SK-N-SH treated with all-trans-retinoic acid at 6 μM for 48 hours (cell line): ENCODE results near the gene DPP7.

Experiments used
- CSDC2 ChIP-seq: fragments of 250-450 bp; sonication (Bioruptor Pico); IDR thresholded peaks from 2 replicates; pipeline ENCODE4 v1.5.0; 2020; ENCODE audit warnings: mild to moderate bottlenecking, moderate library complexity
- OSR1 ChIP-seq: fragments of 250-450 bp; sonication (Bioruptor Pico); IDR thresholded peaks from 2 replicates; pipeline ENCODE4 v1.8.0; 2022; ENCODE audit warnings: moderate library complexity, mild to moderate bottlenecking, inconsistent platforms
- RARB ChIP-seq: fragments of 250-450 bp; sonication (Bioruptor Pico); IDR thresholded peaks from 2 replicates; pipeline ENCODE4 v1.8.0; 2021; ENCODE audit warnings: mild to moderate bottlenecking, moderate library complexity
- ZFP3 ChIP-seq: fragments of 250-450 bp; sonication (Bioruptor Pico); IDR thresholded peaks from 2 replicates; pipeline ENCODE4 v1.5.0; 2020; ENCODE audit warnings: mild to moderate bottlenecking, moderate library complexity
- ZNF565 ChIP-seq: fragments of 450-650 bp; formaldehyde crosslinking; conservative IDR thresholded peaks from 2 replicates; pipeline ENCODE4 v1.5.0; 2020; ENCODE audit warnings: low read depth, mild to moderate bottlenecking, moderate library complexity
- ZNF70 ChIP-seq: fragments of 450-650 bp; formaldehyde crosslinking; IDR thresholded peaks from 2 replicates; pipeline ENCODE4 v1.5.0; 2020; ENCODE audit warnings: mild to moderate bottlenecking, moderate library complexity
- ZNF8 ChIP-seq: fragments of 450-650 bp; formaldehyde crosslinking; IDR thresholded peaks from 2 replicates; pipeline ENCODE4 v1.5.0; 2020; ENCODE audit warnings: mild to moderate bottlenecking, moderate library complexity
- TF ChIP-seq, protein P1 (sequence below): fragments of 250-450 bp; sonication (Bioruptor Pico); IDR thresholded peaks from 2 replicates; pipeline ENCODE4 v1.8.0; 2020; ENCODE audit warnings: mild to moderate bottlenecking, moderate library complexity, borderline replicate concordance
- TF ChIP-seq, protein P2 (sequence below): fragments of 250-450 bp; sonication (Bioruptor Pico); IDR thresholded peaks from 2 replicates; pipeline ENCODE4 v1.8.0; 2021; ENCODE audit warnings: low read depth, mild to moderate bottlenecking, moderate library complexity, borderline replicate concordance

DNA sequence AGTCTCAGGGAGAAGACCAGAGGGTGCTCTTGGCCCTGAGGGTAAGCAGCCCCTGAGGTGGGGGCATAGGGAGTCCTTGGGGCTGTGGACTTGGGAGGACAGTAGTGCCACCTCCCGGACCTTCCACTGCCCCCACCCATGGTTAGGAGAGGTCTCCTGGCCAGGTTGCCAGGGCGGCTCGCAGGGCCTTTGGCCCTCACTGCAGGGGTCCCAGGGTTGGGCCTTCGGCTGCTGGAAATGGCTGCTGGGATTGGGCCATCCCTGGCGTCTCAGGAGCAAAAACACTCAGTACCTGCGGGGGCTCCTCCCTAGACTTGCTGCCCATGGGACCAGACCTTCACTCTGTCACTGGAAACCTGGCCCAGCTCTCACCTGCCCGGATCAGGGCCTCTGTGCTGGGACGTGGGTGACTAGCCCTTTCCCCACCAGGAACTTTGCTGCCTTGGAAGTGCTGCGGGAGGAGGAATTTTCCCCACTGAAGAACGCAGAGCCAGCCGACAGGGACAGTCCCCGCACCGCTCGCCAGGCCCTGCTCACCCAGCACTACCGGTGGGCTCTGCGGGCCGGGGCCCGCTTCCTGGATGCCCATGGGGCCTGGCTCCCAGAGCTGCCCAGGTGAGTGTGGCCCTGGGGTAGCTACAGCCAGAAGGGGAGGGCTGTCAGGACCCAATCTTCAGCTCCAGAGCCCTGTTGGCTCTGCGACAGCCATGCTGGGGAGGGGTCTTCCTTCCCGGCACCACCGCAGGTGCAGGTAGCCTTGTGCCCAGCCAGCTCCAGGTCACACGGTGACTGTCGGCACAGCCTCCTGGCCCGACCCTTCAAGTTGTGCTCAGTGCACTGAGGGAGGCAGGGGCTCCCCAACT, 34.0 kb downstream of the DPP7 start:
- TF ChIP-seq ZNF8 (CRISPR knock-in tag) (no peak), CSDC2 (CRISPR knock-in tag) (no peak), ZNF70 (CRISPR knock-in tag) (no peak), ZNF565 (CRISPR knock-in tag) (no peak), OSR1 (no peak), RARB (CRISPR knock-in tag) (no peak), ZFP3 (CRISPR knock-in tag) (no peak)
- TF ChIP-seq, protein P1, sequence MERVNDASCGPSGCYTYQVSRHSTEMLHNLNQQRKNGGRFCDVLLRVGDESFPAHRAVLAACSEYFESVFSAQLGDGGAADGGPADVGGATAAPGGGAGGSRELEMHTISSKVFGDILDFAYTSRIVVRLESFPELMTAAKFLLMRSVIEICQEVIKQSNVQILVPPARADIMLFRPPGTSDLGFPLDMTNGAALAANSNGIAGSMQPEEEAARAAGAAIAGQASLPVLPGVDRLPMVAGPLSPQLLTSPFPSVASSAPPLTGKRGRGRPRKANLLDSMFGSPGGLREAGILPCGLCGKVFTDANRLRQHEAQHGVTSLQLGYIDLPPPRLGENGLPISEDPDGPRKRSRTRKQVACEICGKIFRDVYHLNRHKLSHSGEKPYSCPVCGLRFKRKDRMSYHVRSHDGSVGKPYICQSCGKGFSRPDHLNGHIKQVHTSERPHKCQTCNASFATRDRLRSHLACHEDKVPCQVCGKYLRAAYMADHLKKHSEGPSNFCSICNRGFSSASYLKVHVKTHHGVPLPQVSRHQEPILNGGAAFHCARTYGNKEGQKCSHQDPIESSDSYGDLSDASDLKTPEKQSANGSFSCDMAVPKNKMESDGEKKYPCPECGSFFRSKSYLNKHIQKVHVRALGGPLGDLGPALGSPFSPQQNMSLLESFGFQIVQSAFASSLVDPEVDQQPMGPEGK (CRISPR knock-in tag), result no peak
- TF ChIP-seq, protein P2, sequence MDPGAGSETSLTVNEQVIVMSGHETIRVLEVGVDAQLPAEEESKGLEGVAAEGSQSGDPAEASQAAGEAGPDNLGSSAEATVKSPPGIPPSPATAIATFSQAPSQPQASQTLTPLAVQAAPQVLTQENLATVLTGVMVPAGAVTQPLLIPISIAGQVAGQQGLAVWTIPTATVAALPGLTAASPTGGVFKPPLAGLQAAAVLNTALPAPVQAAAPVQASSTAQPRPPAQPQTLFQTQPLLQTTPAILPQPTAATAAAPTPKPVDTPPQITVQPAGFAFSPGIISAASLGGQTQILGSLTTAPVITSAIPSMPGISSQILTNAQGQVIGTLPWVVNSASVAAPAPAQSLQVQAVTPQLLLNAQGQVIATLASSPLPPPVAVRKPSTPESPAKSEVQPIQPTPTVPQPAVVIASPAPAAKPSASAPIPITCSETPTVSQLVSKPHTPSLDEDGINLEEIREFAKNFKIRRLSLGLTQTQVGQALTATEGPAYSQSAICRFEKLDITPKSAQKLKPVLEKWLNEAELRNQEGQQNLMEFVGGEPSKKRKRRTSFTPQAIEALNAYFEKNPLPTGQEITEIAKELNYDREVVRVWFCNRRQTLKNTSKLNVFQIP (CRISPR knock-in tag), result no peak
